LNCaP clone FGC (cell line): ENCODE measurements around the gene PRTG.
A peak's percentile ranks its signal among the peaks of the same experiment; 100 is the strongest.

ENCODE experiments used
- DNase-seq: peaks from one replicate; pipeline ENCODE4 v3.0.0-alpha.2; 2011; ENCODE audit warnings: low read depth
- H3K4me3 ChIP-seq: 2 replicates; pipeline ENCODE4 v1.5.1; 2011; ENCODE audit warnings: mild to moderate bottlenecking, low read depth, low read length, control low read depth
- CTCF ChIP-seq: IDR thresholded peaks from 2 replicates; pipeline ENCODE4 v1.5.1; 2012; ENCODE audit warnings: mild to moderate bottlenecking; ENCODE audit not compliant: control insufficient read depth, insufficient read depth; ENCODE audit errors: extremely low read depth

The PRTG gene

GRCh38 chr15:55782901-55783300, 39.9 kb upstream of the PRTG start:
- no peak for TF ChIP-seq CTCF
- no peak for DNase-seq
- H3K4me3 ChIP-seq = no peak overlapping the region

GRCh38 chr15:55780292-55780691, 37.3 kb upstream of the PRTG start:
- H3K4me3 ChIP-seq = no peak overlapping the region
- TF ChIP-seq CTCF = no peak
- no peak for DNase-seq

- no peak overlapping the region for H3K4me3 ChIP-seq
- DNase-seq = no peak
- TF ChIP-seq CTCF = no peak
These were observed 36.0 kb upstream of the PRTG start for GRCh38 chr15:55778932-55779331.

GRCh38 chr15:55775316-55775715, 32.4 kb upstream of the PRTG start:
- DNase-seq = no peak
- TF ChIP-seq CTCF = no peak
- no peak overlapping the region for H3K4me3 ChIP-seq

GRCh38 chr15:55774113-55774970, 31.4 kb upstream of the PRTG start:
- TF ChIP-seq CTCF = peak; percentile 61
- DNase-seq = no peak
- no peak overlapping the region for H3K4me3 ChIP-seq

- TF ChIP-seq CTCF = no peak
- no peak overlapping the region for H3K4me3 ChIP-seq
- DNase-seq = no peak
These were observed 27.9 kb upstream of the PRTG start for GRCh38 chr15:55770806-55771205.

GRCh38 chr15:55770261-55770660, 27.3 kb upstream of the PRTG start:
- no peak overlapping the region for H3K4me3 ChIP-seq
- no peak for TF ChIP-seq CTCF
- DNase-seq = no peak
